SU-DHL-6 (cell line): ENCODE data around the gene RAPGEFL1.

Experiments used
- H2AFZ ChIP-seq: fragments of 200-600 bp; sonication (generic); 2 replicates; pipeline ENCODE4 v1.6.1; 2014; ENCODE audit warnings: low read depth, mild to moderate bottlenecking, moderate library complexity, mixed read lengths, antibody characterized with exemption, low read length; ENCODE audit not compliant: severe bottlenecking
- H3F3A ChIP-seq: fragments of 200-600 bp; shearing (Covaris generic); 2 replicates; pipeline ENCODE4 v1.6.0; 2016; ENCODE audit warnings: antibody characterized with exemption, mild to moderate bottlenecking; ENCODE audit not compliant: insufficient read depth
- H3K27ac ChIP-seq: fragments of 200-600 bp; sonication (generic); 2 replicates; pipeline ENCODE4 v1.5.1; 2016; ENCODE audit warnings: low read depth, mild to moderate bottlenecking, low read length, moderate library complexity, mixed read lengths
- H3K27me3 ChIP-seq: fragments of 200-600 bp; sonication (generic), shearing (Covaris generic); 2 replicates; pipeline ENCODE4 v1.6.0; 2014; ENCODE audit warnings: mild to moderate bottlenecking, low read length
- H3K36me3 ChIP-seq: fragments of 200-600 bp; sonication (generic); 2 replicates; pipeline ENCODE4 v1.6.1; 2014; ENCODE audit warnings: mild to moderate bottlenecking, low read length, mixed read lengths
- H3K4me2 ChIP-seq: fragments of 300-600, 200-600 bp; shearing (Covaris generic), sonication (generic); 2 replicates; pipeline ENCODE4 v1.6.0; 2014; ENCODE audit warnings: low read length, low read depth, mild to moderate bottlenecking; ENCODE audit not compliant: poor library complexity, severe bottlenecking
- H3K4me3 ChIP-seq: fragments of 200-600 bp; sonication (generic); 2 replicates; pipeline ENCODE4 v1.5.1; 2014; ENCODE audit warnings: antibody characterized with exemption, low read length, mild to moderate bottlenecking, mixed read lengths; ENCODE audit not compliant: insufficient read depth, poor library complexity, severe bottlenecking
- H3K79me2 ChIP-seq: fragments of 200-600 bp; sonication (generic); 2 replicates; pipeline ENCODE4 v1.6.1; 2014; ENCODE audit warnings: mild to moderate bottlenecking, low read length, moderate library complexity; ENCODE audit not compliant: insufficient read depth
- H3K9ac ChIP-seq: fragments of 200-600 bp; sonication (generic); 2 replicates; pipeline ENCODE4 v1.7.0; 2014; ENCODE audit warnings: mild to moderate bottlenecking, low read length
- H3K9me2 ChIP-seq: fragments of 200-600 bp; sonication (generic); replicated peaks from 2 replicates; pipeline ENCODE4 v1.6.1; 2014; ENCODE audit warnings: low read length; ENCODE audit not compliant: insufficient read depth
- H3K9me3 ChIP-seq: fragments of 200-600 bp; sonication (generic); 2 replicates; pipeline ENCODE4 v1.6.1; 2014; ENCODE audit warnings: low read length, mixed read lengths; ENCODE audit not compliant: insufficient read depth
- H4K20me1 ChIP-seq: fragments of 200-600 bp; sonication (generic); 2 replicates; pipeline ENCODE4 v1.6.1; 2014; ENCODE audit warnings: low read depth, mild to moderate bottlenecking, antibody characterized with exemption, low read length, moderate library complexity, mixed read lengths
- EZH2phosphoT487 ChIP-seq: fragments of 200-600 bp; sonication (generic), shearing (Covaris generic); conservative IDR thresholded peaks from 2 replicates; pipeline ENCODE4 v1.6.1; 2018; ENCODE audit warnings: mild to moderate bottlenecking, antibody characterized with exemption, low read length, moderate library complexity, mixed read lengths
- TF ChIP-seq, protein P1 (sequence below): fragments of 200-600 bp; sonication (generic); IDR thresholded peaks from one replicate; pipeline ENCODE4 v1.5.1; 2017; ENCODE audit warnings: antibody characterized with exemption, mild to moderate bottlenecking, low read length, moderate library complexity; ENCODE audit not compliant: insufficient read depth, poor library complexity, severe bottlenecking

Gene RAPGEFL1

GRCh38 chr17:40180694-40181093, 3.4 kb downstream of the RAPGEFL1 start:
- peaks cover 3% of the 10 kb centered on the region; the same call in 1 of the 2 replicates for H3K36me3 ChIP-seq
- H3K9me2 ChIP-seq, result no peaks in the 10 kb centered on the region
- TF ChIP-seq, protein P1, sequence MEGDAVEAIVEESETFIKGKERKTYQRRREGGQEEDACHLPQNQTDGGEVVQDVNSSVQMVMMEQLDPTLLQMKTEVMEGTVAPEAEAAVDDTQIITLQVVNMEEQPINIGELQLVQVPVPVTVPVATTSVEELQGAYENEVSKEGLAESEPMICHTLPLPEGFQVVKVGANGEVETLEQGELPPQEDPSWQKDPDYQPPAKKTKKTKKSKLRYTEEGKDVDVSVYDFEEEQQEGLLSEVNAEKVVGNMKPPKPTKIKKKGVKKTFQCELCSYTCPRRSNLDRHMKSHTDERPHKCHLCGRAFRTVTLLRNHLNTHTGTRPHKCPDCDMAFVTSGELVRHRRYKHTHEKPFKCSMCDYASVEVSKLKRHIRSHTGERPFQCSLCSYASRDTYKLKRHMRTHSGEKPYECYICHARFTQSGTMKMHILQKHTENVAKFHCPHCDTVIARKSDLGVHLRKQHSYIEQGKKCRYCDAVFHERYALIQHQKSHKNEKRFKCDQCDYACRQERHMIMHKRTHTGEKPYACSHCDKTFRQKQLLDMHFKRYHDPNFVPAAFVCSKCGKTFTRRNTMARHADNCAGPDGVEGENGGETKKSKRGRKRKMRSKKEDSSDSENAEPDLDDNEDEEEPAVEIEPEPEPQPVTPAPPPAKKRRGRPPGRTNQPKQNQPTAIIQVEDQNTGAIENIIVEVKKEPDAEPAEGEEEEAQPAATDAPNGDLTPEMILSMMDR, result no peak
- TF ChIP-seq EZH2phosphoT487, result no peak
- no peak overlapping the region for H3K4me3 ChIP-seq
- H3F3A ChIP-seq, result no peaks in the 10 kb centered on the region
- no peaks in the 10 kb centered on the region for H4K20me1 ChIP-seq
- no peak overlapping the region for H2AFZ ChIP-seq
- H3K27me3 ChIP-seq, result no peaks in the 10 kb centered on the region
- H3K4me2 ChIP-seq, result no peak overlapping the region
- H3K9ac ChIP-seq, result no peak overlapping the region
- no peak overlapping the region for H3K27ac ChIP-seq
- no peaks in the 10 kb centered on the region for H3K9me3 ChIP-seq
- no peaks in the 10 kb centered on the region for H3K79me2 ChIP-seq

- H3K9me2 ChIP-seq, result no peaks in the 10 kb centered on the region
- H3K79me2 ChIP-seq, result no peaks in the 10 kb centered on the region
- H2AFZ ChIP-seq, result no peak overlapping the region
- H3K9me3 ChIP-seq, result no peaks in the 10 kb centered on the region
- H3K9ac ChIP-seq, result no peak overlapping the region
- H3K4me2 ChIP-seq, result no peak overlapping the region
- H3F3A ChIP-seq, result no peaks in the 10 kb centered on the region
- H3K27ac ChIP-seq, result no peak overlapping the region
- no peak for TF ChIP-seq EZH2phosphoT487
- TF ChIP-seq, protein P1, result no peak
- no peaks in the 10 kb centered on the region for H4K20me1 ChIP-seq
- H3K4me3 ChIP-seq, result no peak overlapping the region
- no peaks in the 10 kb centered on the region for H3K27me3 ChIP-seq
- peaks cover 3% of the 10 kb centered on the region; the same call in 1 of the 2 replicates for H3K36me3 ChIP-seq
Measured at GRCh38 chr17:40181205-40181604, 3.9 kb downstream of the RAPGEFL1 start.

DNA sequence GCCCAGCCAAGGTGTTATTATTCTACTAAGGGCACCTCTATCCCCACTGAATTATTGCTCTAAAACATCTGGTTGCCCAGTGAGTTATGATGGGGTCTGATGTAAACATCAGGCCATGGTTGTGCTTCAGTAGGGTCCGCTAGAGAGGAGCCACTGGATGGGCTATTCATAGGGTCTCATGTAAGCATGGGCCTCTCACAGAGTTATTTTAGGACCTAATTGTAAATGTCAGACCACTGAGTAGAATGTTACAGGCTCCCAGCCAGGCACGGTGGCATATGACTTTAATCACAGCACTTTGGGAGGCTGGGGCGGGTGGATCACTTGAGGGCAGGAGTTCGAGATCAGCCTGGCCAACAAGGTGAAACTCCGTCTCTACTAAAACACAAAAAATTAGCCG, 5.3 kb downstream of the RAPGEFL1 start:
- Histone ChIP-seq H3K79me2 (no peaks in the 10 kb centered on the region), H4K20me1 (no peaks in the 10 kb centered on the region), H3F3A (no peaks in the 10 kb centered on the region; the same call in 1 of the 2 replicates), H3K9me2 (no peaks in the 10 kb centered on the region), H3K36me3 (no peaks in the 10 kb centered on the region), H3K9me3 (no peaks in the 10 kb centered on the region), H3K27me3 (no peaks in the 10 kb centered on the region), H3K4me3 (no peak overlapping the region), H3K9ac (no peak overlapping the region), H3K27ac (no peak overlapping the region), H3K4me2 (no peak overlapping the region), H2AFZ (no peak overlapping the region)
- no peak for TF ChIP-seq EZH2phosphoT487
- TF ChIP-seq, protein P1, result no peak

DNA sequence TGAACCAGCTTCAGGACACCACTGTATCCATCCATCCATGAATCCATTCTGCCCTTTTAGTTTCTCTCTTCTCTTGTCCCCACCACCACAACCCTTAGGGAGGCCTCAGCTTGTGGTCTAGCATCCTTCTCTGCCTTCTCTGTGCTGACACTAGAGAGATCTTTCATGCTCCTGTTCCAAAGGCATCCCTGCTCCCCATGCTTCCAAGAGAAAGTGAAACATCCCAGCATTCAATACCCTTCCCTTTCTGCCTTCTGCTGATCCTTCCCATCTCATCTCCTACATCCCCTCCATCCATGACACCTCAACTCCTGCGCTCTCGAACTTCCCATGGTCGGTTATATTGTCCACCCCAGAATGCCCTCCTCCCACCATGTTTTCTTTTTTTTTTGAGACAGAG, 10.0 kb downstream of the RAPGEFL1 start:
- Histone ChIP-seq H3K9ac (no peak overlapping the region), H3K4me3 (no peak overlapping the region), H4K20me1 (no peaks in the 10 kb centered on the region), H3K79me2 (no peaks in the 10 kb centered on the region), H3K9me2 (no peaks in the 10 kb centered on the region), H3K9me3 (no peaks in the 10 kb centered on the region), H3K36me3 (no peaks in the 10 kb centered on the region), H3K27ac (no peak overlapping the region), H3K27me3 (no peaks in the 10 kb centered on the region), H3K4me2 (no peak overlapping the region), H2AFZ (no peak overlapping the region), H3F3A (no peaks in the 10 kb centered on the region; the same call in 1 of the 2 replicates)
- no peak for TF ChIP-seq EZH2phosphoT487
- TF ChIP-seq, protein P1, result no peak
